HepG2 (cell line): ENCODE results near the gene CTNNBL1. TPM values are rescaled to one million over a fixed set of nuclear protein-coding genes. Genes with fewer than 3 reads are reported as not detected.

Source experiments
- ADNP ChIP-seq: sonication (generic); formaldehyde crosslinking; IDR thresholded peaks from 2 replicates; pipeline ENCODE4 v1.4.0; 2020; ENCODE audit warnings: missing genetic modification reagents
- BRCA1 ChIP-seq: sonication (generic); formaldehyde crosslinking; IDR thresholded peaks from 2 replicates; pipeline ENCODE4 v1.4.0; 2020; ENCODE audit warnings: missing genetic modification reagents
- CHD4 ChIP-seq: fragments of 200-600 bp; sonication (generic); IDR thresholded peaks from 2 replicates; pipeline ENCODE4 v1.7.0; 2017; ENCODE audit warnings: mild to moderate bottlenecking, low read length, borderline replicate concordance
- EHMT2 ChIP-seq: fragments of 200-600 bp; sonication (generic); IDR thresholded peaks from 2 replicates; pipeline ENCODE4 v1.7.0; 2017; ENCODE audit warnings: antibody characterized with exemption, low read depth, low read length, borderline replicate concordance
- KLF15 ChIP-seq: sonication (generic); formaldehyde crosslinking; IDR thresholded peaks from 2 replicates; pipeline ENCODE4 v1.8.1; 2023; ENCODE audit warnings: borderline replicate concordance, mild to moderate bottlenecking, inconsistent platforms, missing genetic modification reagents, mixed read lengths
- MLLT10 ChIP-seq: sonication (generic); formaldehyde crosslinking; IDR thresholded peaks from 2 replicates; pipeline ENCODE4 v1.4.0; 2020; ENCODE audit warnings: missing genetic modification reagents
- MYNN ChIP-seq: sonication (generic); formaldehyde crosslinking; IDR thresholded peaks from 2 replicates; pipeline ENCODE4 v1.4.0; 2020; ENCODE audit warnings: mild to moderate bottlenecking, low read depth, missing genetic modification reagents
- NFE2 ChIP-seq: sonication (generic); formaldehyde crosslinking; IDR thresholded peaks from 2 replicates; pipeline ENCODE4 v1.4.0; 2020; ENCODE audit warnings: missing genetic modification reagents
- NFE2L1 ChIP-seq: sonication (generic); formaldehyde crosslinking; IDR thresholded peaks from 2 replicates; pipeline ENCODE4 v1.4.0; 2020; ENCODE audit warnings: missing genetic modification reagents, mild to moderate bottlenecking, borderline replicate concordance
- NR2F2 ChIP-seq: IDR thresholded peaks from 2 replicates; pipeline ENCODE4 v1.6.1; 2012; ENCODE audit warnings: low read depth, inconsistent platforms, borderline replicate concordance
- PHF21A ChIP-seq: sonication (generic); formaldehyde crosslinking; IDR thresholded peaks from 2 replicates; pipeline ENCODE4 v1.5.0; 2020; ENCODE audit warnings: mild to moderate bottlenecking, missing genetic modification reagents
- POGZ ChIP-seq: sonication (generic); formaldehyde crosslinking; IDR thresholded peaks from 2 replicates; pipeline ENCODE4 v1.4.0; 2020; ENCODE audit warnings: mild to moderate bottlenecking, missing genetic modification reagents
- SYNCRIP ChIP-seq: fragments of 200-400 bp; formaldehyde crosslinking; IDR thresholded peaks from 2 replicates; pipeline ENCODE4 v1.6.1; 2018; ENCODE audit warnings: mild to moderate bottlenecking, low read depth, low read length; ENCODE audit not compliant: insufficient read depth
- ZFP36 ChIP-seq: fragments of 150-350 bp; IDR thresholded peaks from 2 replicates; pipeline ENCODE4 v1.6.1; 2018; ENCODE audit warnings: borderline replicate concordance, low read length, low read depth; ENCODE audit not compliant: partially characterized antibody
- ZFP36L2 ChIP-seq: sonication (generic); formaldehyde crosslinking; IDR thresholded peaks from 2 replicates; pipeline ENCODE4 v1.4.0; 2020; ENCODE audit warnings: missing genetic modification reagents
- ZMYM3 ChIP-seq: sonication (generic); formaldehyde crosslinking; IDR thresholded peaks from 2 replicates; pipeline ENCODE4 v1.5.1; 2020; ENCODE audit warnings: mild to moderate bottlenecking, missing genetic modification reagents
- ZNF430 ChIP-seq: sonication (generic); formaldehyde crosslinking; IDR thresholded peaks from 2 replicates; pipeline ENCODE4 v1.9.0; 2021; ENCODE audit warnings: mild to moderate bottlenecking, missing genetic modification reagents
- ZNF44 ChIP-seq: sonication (generic); formaldehyde crosslinking; IDR thresholded peaks from 2 replicates; pipeline ENCODE4 v1.5.1; 2020; ENCODE audit warnings: mild to moderate bottlenecking, missing genetic modification reagents
- ZNF530 ChIP-seq: sonication (generic); formaldehyde crosslinking; IDR thresholded peaks from 2 replicates; pipeline ENCODE4 v1.5.0; 2020; ENCODE audit warnings: low read depth, mild to moderate bottlenecking, missing genetic modification reagents
- ZNF558 ChIP-seq: sonication (generic); formaldehyde crosslinking; IDR thresholded peaks from 2 replicates; pipeline ENCODE4 v1.9.0; 2022; ENCODE audit warnings: mild to moderate bottlenecking, missing genetic modification reagents, borderline replicate concordance
- ZNF724P ChIP-seq: sonication (generic); formaldehyde crosslinking; IDR thresholded peaks from 2 replicates; pipeline ENCODE4 v1.8.0; 2022; ENCODE audit warnings: missing genetic modification reagents, borderline replicate concordance
- ZNF790 ChIP-seq: sonication (generic); formaldehyde crosslinking; IDR thresholded peaks from 2 replicates; pipeline ENCODE4 v1.8.0; 2022; ENCODE audit warnings: missing genetic modification reagents, mild to moderate bottlenecking, borderline replicate concordance
- polyA plus RNA-seq, 8 experiments: library from polyadenylated mRNA; depleted of rRNA in 3 of 8; stranded (reverse) in 7 of 8; unstranded in 1 of 8; fragments of >200 nt; fragmentation: Illumina TruSeq in 4 of 8; extraction: Trizol in 4 of 8; gene quantifications; 2 replicates each; pipeline versions ENCODE4 v1.2.1 to v1.2.3, GENCODE V29; 2011 to 2016; ENCODE audit warnings: low read depth in 4 of 8, missing spikeins in 1 of 8, mixed read lengths in 1 of 8; ENCODE audit not compliant: insufficient read depth in 1 of 8
- total RNA-seq, 5 experiments: library from RNA; depleted of rRNA; stranded (reverse); fragments of >200 nt; fragmentation: Illumina TruSeq; extraction: Trizol; gene quantifications; 2 replicates each; pipeline ENCODE4 v1.2.3, GENCODE V29; 2016; ENCODE audit warnings: low read depth in 1 of 5
- TF ChIP-seq, protein P1 (sequence below): IDR thresholded peaks from 2 replicates; pipeline ENCODE4 v1.6.1; 2016
- TF ChIP-seq, protein P2 (sequence below): sonication (generic); formaldehyde crosslinking; IDR thresholded peaks from 2 replicates; pipeline ENCODE4 v1.4.0; 2020; ENCODE audit warnings: mild to moderate bottlenecking, missing genetic modification reagents
- TF ChIP-seq, protein P3 (sequence below): sonication (generic); formaldehyde crosslinking; IDR thresholded peaks from 2 replicates; pipeline ENCODE4 v1.4.0; 2020; ENCODE audit warnings: mild to moderate bottlenecking, missing genetic modification reagents
- TF ChIP-seq, protein P4 (sequence below): sonication (generic); formaldehyde crosslinking; IDR thresholded peaks from 2 replicates; pipeline ENCODE4 v1.5.0; 2020; ENCODE audit warnings: missing genetic modification reagents
- TF ChIP-seq, protein P5 (sequence below): sonication (generic); formaldehyde crosslinking; IDR thresholded peaks from 2 replicates; pipeline ENCODE4 v1.5.0; 2020; ENCODE audit warnings: missing genetic modification reagents

Gene CTNNBL1
- total and polyA plus RNA-seq, 2 of the 13 experiments (the other 11 are each of a cell fraction or from before 2014, with no cell fraction given), result 49.3 to 94.6 TPM

DNA sequence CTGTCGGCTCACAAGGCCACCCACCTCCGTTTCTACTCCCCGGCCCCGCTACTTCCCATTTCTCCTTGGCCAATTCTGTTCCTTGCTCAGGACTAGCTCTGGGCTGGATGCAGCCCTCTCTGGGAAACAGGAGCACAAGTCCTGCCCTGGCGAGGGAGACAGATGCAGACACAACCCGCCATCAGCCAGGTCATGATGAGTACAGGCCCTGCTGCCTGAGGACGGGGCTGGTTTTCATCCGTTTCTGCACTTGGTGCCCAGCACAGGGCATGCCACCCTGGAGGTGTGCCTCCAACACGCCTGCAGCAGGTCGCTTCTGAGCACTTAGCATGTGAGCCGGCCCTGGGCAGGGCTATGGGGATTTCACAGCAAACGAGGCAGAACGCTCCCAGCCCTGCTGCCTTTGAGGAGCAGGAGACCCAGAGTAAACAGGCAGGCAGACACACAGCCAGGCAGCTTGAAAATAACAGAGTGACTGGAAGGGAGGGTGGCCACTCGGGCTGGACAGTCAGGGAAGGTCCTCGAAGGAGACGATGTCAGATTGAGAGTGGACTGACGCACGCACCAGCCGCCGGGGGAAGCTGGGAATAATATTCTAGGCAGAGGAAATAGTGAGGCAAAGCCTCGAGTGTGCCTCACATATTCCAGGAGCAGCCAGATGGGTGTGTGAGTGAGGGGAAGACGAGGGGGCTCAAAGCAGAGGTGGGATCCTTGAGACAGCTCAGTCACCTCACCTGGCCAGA lies 187.9 kb downstream of the CTNNBL1 start (continued):
- TF ChIP-seq BRCA1 (no peak), ZNF430 (CRISPR knock-in tag) (no peak), EHMT2 (no peak), ZNF558 (CRISPR knock-in tag) (no peak), ZNF724P (CRISPR knock-in tag) (no peak; the same call in 1 of the 2 replicates), ADNP (no peak), MLLT10 (CRISPR knock-in tag) (no peak), SYNCRIP (no peak), ZFP36L2 (CRISPR knock-in tag) (no peak), ZMYM3 (CRISPR knock-in tag) (peak; percentile 9), MYNN (CRISPR knock-in tag) (no peak), POGZ (CRISPR knock-in tag) (no peak; the same call in 1 of the 2 replicates), CHD4 (no peak), NFE2 (CRISPR knock-in tag) (no peak), ZNF44 (CRISPR knock-in tag) (no peak), KLF15 (no peak), ZNF530 (CRISPR knock-in tag) (no peak), NR2F2 (no peak), ZNF790 (CRISPR knock-in tag) (no peak), NFE2L1 (CRISPR knock-in tag) (no peak), PHF21A (no peak), ZFP36 (no peak)
- TF ChIP-seq, protein P1, sequence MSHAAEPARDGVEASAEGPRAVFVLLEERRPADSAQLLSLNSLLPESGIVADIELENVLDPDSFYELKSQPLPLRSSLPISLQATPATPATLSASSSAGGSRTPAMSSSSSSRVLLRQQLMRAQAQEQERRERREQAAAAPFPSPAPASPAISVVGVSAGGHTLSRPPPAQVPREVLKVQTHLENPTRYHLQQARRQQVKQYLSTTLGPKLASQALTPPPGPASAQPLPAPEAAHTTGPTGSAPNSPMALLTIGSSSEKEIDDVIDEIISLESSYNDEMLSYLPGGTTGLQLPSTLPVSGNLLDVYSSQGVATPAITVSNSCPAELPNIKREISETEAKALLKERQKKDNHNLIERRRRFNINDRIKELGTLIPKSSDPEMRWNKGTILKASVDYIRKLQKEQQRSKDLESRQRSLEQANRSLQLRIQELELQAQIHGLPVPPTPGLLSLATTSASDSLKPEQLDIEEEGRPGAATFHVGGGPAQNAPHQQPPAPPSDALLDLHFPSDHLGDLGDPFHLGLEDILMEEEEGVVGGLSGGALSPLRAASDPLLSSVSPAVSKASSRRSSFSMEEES (CRISPR knock-in tag), result no peak
- TF ChIP-seq, protein P2, sequence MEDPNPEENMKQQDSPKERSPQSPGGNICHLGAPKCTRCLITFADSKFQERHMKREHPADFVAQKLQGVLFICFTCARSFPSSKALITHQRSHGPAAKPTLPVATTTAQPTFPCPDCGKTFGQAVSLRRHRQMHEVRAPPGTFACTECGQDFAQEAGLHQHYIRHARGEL (CRISPR knock-in tag), result peak; percentile 72; the same call in 1 of the 2 replicates
- TF ChIP-seq, protein P3, sequence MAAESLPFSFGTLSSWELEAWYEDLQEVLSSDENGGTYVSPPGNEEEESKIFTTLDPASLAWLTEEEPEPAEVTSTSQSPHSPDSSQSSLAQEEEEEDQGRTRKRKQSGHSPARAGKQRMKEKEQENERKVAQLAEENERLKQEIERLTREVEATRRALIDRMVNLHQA (CRISPR knock-in tag), result no peak
- TF ChIP-seq, protein P4, sequence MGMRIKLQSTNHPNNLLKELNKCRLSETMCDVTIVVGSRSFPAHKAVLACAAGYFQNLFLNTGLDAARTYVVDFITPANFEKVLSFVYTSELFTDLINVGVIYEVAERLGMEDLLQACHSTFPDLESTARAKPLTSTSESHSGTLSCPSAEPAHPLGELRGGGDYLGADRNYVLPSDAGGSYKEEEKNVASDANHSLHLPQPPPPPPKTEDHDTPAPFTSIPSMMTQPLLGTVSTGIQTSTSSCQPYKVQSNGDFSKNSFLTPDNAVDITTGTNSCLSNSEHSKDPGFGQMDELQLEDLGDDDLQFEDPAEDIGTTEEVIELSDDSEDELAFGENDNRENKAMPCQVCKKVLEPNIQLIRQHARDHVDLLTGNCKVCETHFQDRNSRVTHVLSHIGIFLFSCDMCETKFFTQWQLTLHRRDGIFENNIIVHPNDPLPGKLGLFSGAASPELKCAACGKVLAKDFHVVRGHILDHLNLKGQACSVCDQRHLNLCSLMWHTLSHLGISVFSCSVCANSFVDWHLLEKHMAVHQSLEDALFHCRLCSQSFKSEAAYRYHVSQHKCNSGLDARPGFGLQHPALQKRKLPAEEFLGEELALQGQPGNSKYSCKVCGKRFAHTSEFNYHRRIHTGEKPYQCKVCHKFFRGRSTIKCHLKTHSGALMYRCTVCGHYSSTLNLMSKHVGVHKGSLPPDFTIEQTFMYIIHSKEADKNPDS (CRISPR knock-in tag), result no peak
- TF ChIP-seq, protein P5, sequence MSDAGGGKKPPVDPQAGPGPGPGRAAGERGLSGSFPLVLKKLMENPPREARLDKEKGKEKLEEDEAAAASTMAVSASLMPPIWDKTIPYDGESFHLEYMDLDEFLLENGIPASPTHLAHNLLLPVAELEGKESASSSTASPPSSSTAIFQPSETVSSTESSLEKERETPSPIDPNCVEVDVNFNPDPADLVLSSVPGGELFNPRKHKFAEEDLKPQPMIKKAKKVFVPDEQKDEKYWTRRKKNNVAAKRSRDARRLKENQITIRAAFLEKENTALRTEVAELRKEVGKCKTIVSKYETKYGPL, result no peak
